PC-9 (cell line): Measurements from ENCODE around the gene SOX5.

ENCODE experiments used
- EZH2 ChIP-seq: fragments of 200-600 bp; sonication (generic); IDR thresholded peaks from 2 replicates; pipeline ENCODE4 v1.8.0; 2017; ENCODE audit warnings: antibody characterized with exemption, low read depth
- TF ChIP-seq, protein P1 (sequence below): fragments of 200-600 bp; sonication (generic); conservative IDR thresholded peaks from 2 replicates; pipeline ENCODE4 v1.6.1; 2017; ENCODE audit warnings: mixed run types, antibody characterized with exemption, mild to moderate bottlenecking, moderate library complexity

DNA sequence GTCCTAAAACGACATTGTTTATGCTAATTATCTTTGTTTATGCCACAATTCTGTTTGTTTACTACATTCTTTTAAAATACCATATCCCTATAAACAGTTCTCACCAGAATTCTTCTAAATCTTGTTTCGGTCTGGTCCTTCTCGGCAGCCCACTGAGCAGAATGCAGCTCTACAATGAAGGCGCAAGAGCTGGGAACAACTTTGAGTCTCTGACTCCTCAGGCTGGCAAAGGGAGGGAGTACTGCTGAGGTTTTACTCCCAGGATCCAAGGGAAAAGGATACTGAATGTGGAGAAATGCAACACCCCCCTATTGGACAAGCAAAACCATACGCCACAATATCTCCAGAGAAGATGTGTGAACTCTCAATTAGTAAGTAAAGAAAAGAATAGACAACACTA, 5.4 kb downstream of the SOX5 start:
- TF ChIP-seq, protein P1, sequence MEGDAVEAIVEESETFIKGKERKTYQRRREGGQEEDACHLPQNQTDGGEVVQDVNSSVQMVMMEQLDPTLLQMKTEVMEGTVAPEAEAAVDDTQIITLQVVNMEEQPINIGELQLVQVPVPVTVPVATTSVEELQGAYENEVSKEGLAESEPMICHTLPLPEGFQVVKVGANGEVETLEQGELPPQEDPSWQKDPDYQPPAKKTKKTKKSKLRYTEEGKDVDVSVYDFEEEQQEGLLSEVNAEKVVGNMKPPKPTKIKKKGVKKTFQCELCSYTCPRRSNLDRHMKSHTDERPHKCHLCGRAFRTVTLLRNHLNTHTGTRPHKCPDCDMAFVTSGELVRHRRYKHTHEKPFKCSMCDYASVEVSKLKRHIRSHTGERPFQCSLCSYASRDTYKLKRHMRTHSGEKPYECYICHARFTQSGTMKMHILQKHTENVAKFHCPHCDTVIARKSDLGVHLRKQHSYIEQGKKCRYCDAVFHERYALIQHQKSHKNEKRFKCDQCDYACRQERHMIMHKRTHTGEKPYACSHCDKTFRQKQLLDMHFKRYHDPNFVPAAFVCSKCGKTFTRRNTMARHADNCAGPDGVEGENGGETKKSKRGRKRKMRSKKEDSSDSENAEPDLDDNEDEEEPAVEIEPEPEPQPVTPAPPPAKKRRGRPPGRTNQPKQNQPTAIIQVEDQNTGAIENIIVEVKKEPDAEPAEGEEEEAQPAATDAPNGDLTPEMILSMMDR: no peak
- TF ChIP-seq EZH2: no peak
